Lung (tissue), 12 donors: ENCODE data around the gene ST8SIA3. TPM values are rescaled to one million over a fixed set of nuclear protein-coding genes. Genes with fewer than 3 reads are reported as not detected.

ENCODE experiments used
- ATAC-seq: fragments of 200-7000 bp; cut with Tn5 transposase; one replicate; pipeline ENCODE4 v1.9.1; 2020; ENCODE audit warnings: moderate number of reproducible peaks; ENCODE audit not compliant: insufficient read depth, low FRiP score
- DNase-seq, 3 donors: peaks; one replicate each; pipeline ENCODE4 v3.0.0-alpha.2; 2013 to 2017
- H3K27ac ChIP-seq, 2 donors: one replicate each; pipeline ENCODE4 v1.5.1; 2013; ENCODE audit warnings: mild to moderate bottlenecking in 2 of 2, moderate library complexity in 2 of 2, control low read depth in 1 of 2, inconsistent platforms in 1 of 2, low read depth in 1 of 2, low read length in 1 of 2
- H3K27me3 ChIP-seq, 3 donors: one replicate each; pipeline ENCODE4 v1.5.1; 2013; ENCODE audit warnings: low read length in 2 of 3; ENCODE audit not compliant: control insufficient read depth in 3 of 3, insufficient read depth in 3 of 3
- H3K36me3 ChIP-seq, 4 donors: one replicate each; pipeline ENCODE4 v1.5.1; 2013; ENCODE audit warnings: low read length in 4 of 4, mild to moderate bottlenecking in 1 of 4, moderate library complexity in 1 of 4; ENCODE audit not compliant: control insufficient read depth in 4 of 4, insufficient read depth in 4 of 4
- H3K4me1 ChIP-seq, 5 donors: one replicate each; pipeline ENCODE4 v1.5.1; 2013; ENCODE audit warnings: low read length in 5 of 5, mild to moderate bottlenecking in 2 of 5, moderate library complexity in 1 of 5; ENCODE audit not compliant: control insufficient read depth in 5 of 5, insufficient read depth in 5 of 5
- H3K4me3 ChIP-seq: one replicate; pipeline ENCODE4 v1.5.1; 2013; ENCODE audit warnings: mild to moderate bottlenecking, control low read depth, moderate library complexity
- H3K9ac ChIP-seq, 2 donors: one replicate each; pipeline ENCODE4 v1.5.1; 2013; ENCODE audit warnings: low read length in 2 of 2, control low read depth in 1 of 2; ENCODE audit not compliant: insufficient read depth in 1 of 2
- H3K9me3 ChIP-seq, 4 donors: one replicate each; pipeline ENCODE4 v1.5.1; 2013; ENCODE audit warnings: low read length in 3 of 4, mild to moderate bottlenecking in 1 of 4, moderate library complexity in 1 of 4; ENCODE audit not compliant: control insufficient read depth in 4 of 4, insufficient read depth in 3 of 4
- WGBS, 2 donors: extraction: QIAGEN DNeasy Blood & Tissue Kit; methylation state at CpG; one replicate each; pipeline ENCODE4 v1.1.7; 2013; 5-methylcytosine and 5-hydroxymethylcytosine counted together
- polyA plus RNA-seq, 2 donors: library from polyadenylated mRNA; stranded (reverse); fragments of 200-250 nt; gene quantifications; one replicate each; pipeline ENCODE4 v1.2.1, GENCODE V29; 2013
- total RNA-seq, 2 donors: library from RNA; depleted of rRNA in 1 of 2; stranded (reverse); fragments of >200 nt in 1 of 2; gene quantifications; one replicate each; pipeline ENCODE4 v1.2.1, GENCODE V29; 2014 to 2021
- TF ChIP-seq, protein P1 (sequence below): IDR thresholded peaks from 2 replicates; pipeline ENCODE4 v1.5.1; 2012; ENCODE audit warnings: mild to moderate bottlenecking; ENCODE audit errors: control extremely low read depth, extremely low read depth
- donor health status: control.
- donor health status: control.
- donor health status: Bipolar disorder and iron deficiency.
- donor health status: healthy.
- donor health status: DM: yes; HTN: yes; CAD: no.

The ST8SIA3 gene
- total and polyA plus RNA-seq, 4 donors: under 0.01 to 0.17 (median 0.02) TPM

DNA sequence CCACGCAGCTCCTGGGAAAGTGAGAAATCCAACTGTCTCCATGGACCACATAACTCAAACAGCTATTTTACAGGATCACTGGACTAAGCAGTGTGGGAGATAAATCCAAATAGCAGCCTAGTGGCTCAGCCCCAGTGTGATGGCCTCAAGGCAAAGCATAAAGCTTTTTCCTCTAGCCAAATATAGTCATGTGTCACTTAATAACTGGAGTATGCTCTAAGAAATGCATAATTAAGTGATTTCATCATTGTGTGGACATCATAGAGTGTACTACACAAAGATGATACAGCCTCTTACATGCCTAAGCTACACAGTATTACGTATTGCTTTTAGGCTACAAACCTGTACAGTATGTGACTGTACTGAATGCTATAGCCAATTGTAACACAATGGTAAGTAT lies 31.8 kb upstream of the ST8SIA3 start:
- no peaks in the 10 kb centered on the region for H3K36me3 ChIP-seq
- TF ChIP-seq, protein P1, sequence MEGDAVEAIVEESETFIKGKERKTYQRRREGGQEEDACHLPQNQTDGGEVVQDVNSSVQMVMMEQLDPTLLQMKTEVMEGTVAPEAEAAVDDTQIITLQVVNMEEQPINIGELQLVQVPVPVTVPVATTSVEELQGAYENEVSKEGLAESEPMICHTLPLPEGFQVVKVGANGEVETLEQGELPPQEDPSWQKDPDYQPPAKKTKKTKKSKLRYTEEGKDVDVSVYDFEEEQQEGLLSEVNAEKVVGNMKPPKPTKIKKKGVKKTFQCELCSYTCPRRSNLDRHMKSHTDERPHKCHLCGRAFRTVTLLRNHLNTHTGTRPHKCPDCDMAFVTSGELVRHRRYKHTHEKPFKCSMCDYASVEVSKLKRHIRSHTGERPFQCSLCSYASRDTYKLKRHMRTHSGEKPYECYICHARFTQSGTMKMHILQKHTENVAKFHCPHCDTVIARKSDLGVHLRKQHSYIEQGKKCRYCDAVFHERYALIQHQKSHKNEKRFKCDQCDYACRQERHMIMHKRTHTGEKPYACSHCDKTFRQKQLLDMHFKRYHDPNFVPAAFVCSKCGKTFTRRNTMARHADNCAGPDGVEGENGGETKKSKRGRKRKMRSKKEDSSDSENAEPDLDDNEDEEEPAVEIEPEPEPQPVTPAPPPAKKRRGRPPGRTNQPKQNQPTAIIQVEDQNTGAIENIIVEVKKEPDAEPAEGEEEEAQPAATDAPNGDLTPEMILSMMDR: no peak
- H3K27ac ChIP-seq: no peak overlapping the region
- 67 to 83% methylated on average over 2 of the region's 2 CpGs for WGBS, 2 donors
- H3K9ac ChIP-seq: no peak overlapping the region
- ATAC-seq: no peak
- H3K9me3 ChIP-seq: no peaks in the 10 kb centered on the region
- H3K27me3 ChIP-seq: no peaks in the 10 kb centered on the region
- no peak for DNase-seq
- H3K4me1 ChIP-seq: no peaks in the 10 kb centered on the region
- no peak overlapping the region for H3K4me3 ChIP-seq

DNA sequence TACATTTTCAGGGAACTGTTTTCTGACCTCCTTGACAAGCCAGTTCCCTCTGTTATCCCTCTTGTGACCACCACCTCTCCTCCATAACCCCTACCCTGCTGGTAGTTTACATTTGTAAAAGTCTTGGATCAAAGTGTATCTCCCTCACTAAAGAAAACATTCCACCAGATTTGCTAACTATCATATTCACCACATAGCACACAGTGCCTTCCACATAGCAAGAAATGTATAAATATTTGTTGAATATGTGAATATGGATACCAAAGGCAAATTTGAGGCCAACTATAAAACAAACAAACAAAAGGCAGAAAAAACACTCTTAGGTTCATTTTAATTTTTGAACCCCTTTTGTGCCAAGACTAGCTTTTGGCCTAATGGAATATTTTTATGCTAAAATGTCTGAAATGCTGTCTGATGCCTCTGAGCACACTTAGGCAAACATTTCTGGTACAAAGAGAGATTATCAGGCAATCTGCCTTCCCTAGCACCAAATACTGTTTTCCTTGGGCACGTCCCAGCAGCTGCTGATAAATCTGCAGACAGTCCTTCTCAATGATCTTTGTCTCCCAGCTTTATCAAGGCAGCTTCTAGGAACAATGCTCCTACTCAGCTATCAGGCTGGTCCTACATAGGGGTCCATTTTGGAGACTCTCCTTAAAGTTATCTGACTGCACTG lies 26.7 kb upstream of the ST8SIA3 start:
- H3K4me3 ChIP-seq: no peak overlapping the region
- no peak for ATAC-seq
- H3K9me3 ChIP-seq: no peaks in the 10 kb centered on the region
- H3K36me3 ChIP-seq: no peaks in the 10 kb centered on the region
- 25 to 32% methylated on average over 1 of the region's 1 CpG for WGBS, 2 donors
- H3K9ac ChIP-seq: no peak overlapping the region
- H3K27ac ChIP-seq: no peak overlapping the region
- no peak for DNase-seq
- H3K27me3 ChIP-seq: no peaks in the 10 kb centered on the region
- H3K4me1 ChIP-seq: no peaks in the 10 kb centered on the region
- TF ChIP-seq, protein P1: no peak

DNA sequence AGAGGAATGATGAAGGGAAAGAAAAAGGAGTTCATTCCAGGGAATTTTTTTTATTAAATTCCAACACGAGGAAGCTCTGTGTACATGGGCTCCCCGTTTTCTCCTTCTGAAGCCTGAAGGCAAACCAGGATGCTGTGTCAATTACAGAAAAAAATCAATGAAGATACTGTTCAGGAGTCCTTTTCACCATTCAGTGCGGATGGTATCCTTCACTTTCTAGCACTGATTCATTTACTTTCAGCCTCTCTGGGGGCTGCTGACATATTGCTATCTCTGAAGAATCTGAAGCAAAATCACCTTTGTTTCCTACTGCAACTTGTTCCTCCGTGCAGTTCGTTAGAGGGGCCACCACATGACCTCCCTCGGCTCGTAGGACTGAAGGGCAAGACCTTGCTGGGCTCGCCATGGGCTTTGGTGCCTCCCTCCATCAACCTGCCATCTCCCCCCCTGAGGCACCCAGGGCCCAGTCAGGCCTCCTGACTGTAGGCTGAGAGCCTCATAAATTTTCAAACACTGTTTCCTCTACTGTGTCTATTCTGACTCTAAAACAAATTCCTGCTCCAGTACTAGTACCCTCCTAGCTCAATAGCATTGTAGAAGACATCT lies 25.5 kb upstream of the ST8SIA3 start:
- H3K9ac ChIP-seq: no peak overlapping the region
- DNase-seq (no peak), ATAC-seq (no peak)
- H3K4me3 ChIP-seq: no peak overlapping the region
- H3K27me3 ChIP-seq: no peaks in the 10 kb centered on the region
- H3K4me1 ChIP-seq: no peaks in the 10 kb centered on the region
- no peaks in the 10 kb centered on the region for H3K9me3 ChIP-seq
- WGBS, 2 donors: 54 to 70% methylated on average over 8 of the region's 8 CpGs
- TF ChIP-seq, protein P1: no peak
- H3K27ac ChIP-seq: no peak overlapping the region
- no peaks in the 10 kb centered on the region for H3K36me3 ChIP-seq
